Endothelial cell of umbilical vein (primary cell): ENCODE data around the gene APLP2. TPM values are rescaled to one million over a fixed set of nuclear protein-coding genes. Genes with fewer than 3 reads are reported as not detected.

Experiments
- BruUV-seq: library from RNA; stranded (reverse); fragments of 400-500 nt; replicated peaks from 2 replicates; lab custom pipeline; 2021; lab: Mats Ljungman, UMichigan
- CTCF ChIA-PET: fragments of 300-600, 350-600 bp; sonication (Branson Sonifier 250); formaldehyde crosslinking; loops from one replicate; lab custom pipeline; 2021; ENCODE audit warnings: antibody characterized with exemption, inconsistent platforms; lab: Charles Lee
- POLR2A ChIA-PET: fragments of 300-600, 350-600 bp; sonication (Branson Sonifier 250); formaldehyde crosslinking; loops from one replicate; lab custom pipeline; 2021; ENCODE audit warnings: antibody characterized with exemption, inconsistent platforms; lab: Charles Lee
- DNase-seq: peaks from one replicate; pipeline ENCODE4 v3.0.0-alpha.2; 2011; ENCODE audit warnings: low read depth, low spot score
- FAIRE-seq: peaks from 2 replicates; lab custom pipeline; 2011; peaks lifted over from hg19 to GRCh38; lab: Jason Lieb, UNC
- H2AFZ ChIP-seq: 2 replicates; pipeline ENCODE4 v1.6.0; 2012; ENCODE audit warnings: low read depth, low read length, control low read depth, inconsistent platforms
- H3K27ac ChIP-seq: 2 replicates; pipeline ENCODE4 v1.5.1; 2011; ENCODE audit warnings: low read depth, mild to moderate bottlenecking, control low read depth, low read length, moderate library complexity; ENCODE audit not compliant: insufficient read depth
- H3K27me3 ChIP-seq, 2 experiments: 2 replicates each; pipeline versions ENCODE4 v1.6.0 to v1.6.1; 2011; ENCODE audit warnings: low read length in 2 of 2, mixed read lengths in 1 of 2; ENCODE audit not compliant: control insufficient read depth in 2 of 2, insufficient read depth in 2 of 2
- H3K36me3 ChIP-seq, 2 experiments: 2 replicates in 1 of 2; 3 replicates in 1 of 2; pipeline ENCODE4 v1.5.1; 2011; ENCODE audit warnings: low read length in 2 of 2, mild to moderate bottlenecking in 1 of 2, moderate library complexity in 1 of 2; ENCODE audit not compliant: control insufficient read depth in 2 of 2, insufficient read depth in 2 of 2; ENCODE audit errors: extremely low read depth in 1 of 2
- H3K4me1 ChIP-seq: 3 replicates; pipeline ENCODE4 v1.5.1; 2011; ENCODE audit warnings: mild to moderate bottlenecking, low read length; ENCODE audit not compliant: control insufficient read depth, insufficient read depth; ENCODE audit errors: extremely low read depth
- H3K4me2 ChIP-seq: 2 replicates; pipeline ENCODE4 v1.6.1; 2011; ENCODE audit warnings: low read length, control low read depth, mixed read lengths; ENCODE audit not compliant: insufficient read depth
- H3K4me3 ChIP-seq, 3 experiments: fragments of 200-600 bp in 1 of 3; sonication (generic), shearing (Covaris generic) in 1 of 3; replicated peaks in 1 of 3; 2 replicates each; pipeline ENCODE4 v1.5.1; 2011 to 2016; ENCODE audit warnings: control low read depth in 3 of 3, low read length in 3 of 3, mild to moderate bottlenecking in 2 of 3, inconsistent platforms in 1 of 3, low read depth in 1 of 3, moderate library complexity in 1 of 3; ENCODE audit not compliant: insufficient read depth in 1 of 3
- H3K79me2 ChIP-seq: 2 replicates; pipeline ENCODE4 v1.6.0; 2012; ENCODE audit warnings: low read length, inconsistent platforms; ENCODE audit not compliant: control insufficient read depth, insufficient read depth
- H3K9ac ChIP-seq: replicated peaks from 2 replicates; pipeline ENCODE3; 2011; ENCODE audit warnings: low read length, control low read depth; ENCODE audit not compliant: insufficient read depth; ENCODE audit errors: extremely low read depth
- H3K9me1 ChIP-seq: replicated peaks from 3 replicates; pipeline ENCODE4 v1.6.0; 2011; ENCODE audit warnings: mild to moderate bottlenecking, low read length; ENCODE audit not compliant: control insufficient read depth, insufficient read depth; ENCODE audit errors: extremely low read depth
- H3K9me3 ChIP-seq: replicated peaks from 2 replicates; pipeline ENCODE4 v1.5.1; 2012; ENCODE audit warnings: low read length, inconsistent platforms; ENCODE audit not compliant: control insufficient read depth, insufficient read depth
- H4K20me1 ChIP-seq: replicated peaks from 2 replicates; pipeline ENCODE3; 2011; ENCODE audit warnings: mild to moderate bottlenecking, low read length; ENCODE audit not compliant: control insufficient read depth, insufficient read depth; ENCODE audit errors: extremely low read depth
- EZH2 ChIP-seq: IDR thresholded peaks from 2 replicates; pipeline ENCODE4 v1.6.1; 2012; ENCODE audit warnings: borderline replicate concordance, low read depth, mild to moderate bottlenecking, moderate library complexity, low read length, inconsistent platforms; ENCODE audit not compliant: severe bottlenecking
- GATA2 ChIP-seq: IDR thresholded peaks from 2 replicates; pipeline ENCODE4 v1.7.0; 2011; ENCODE audit warnings: low read depth, mild to moderate bottlenecking, moderate library complexity, mixed read lengths, low read length; ENCODE audit not compliant: insufficient read length, insufficient read depth
- JUN ChIP-seq: IDR thresholded peaks from 2 replicates; pipeline ENCODE4 v1.6.1; 2011; ENCODE audit warnings: borderline replicate concordance, low read depth; ENCODE audit not compliant: insufficient read length, insufficient read depth
- MYC ChIP-seq: IDR thresholded peaks from one replicate; pipeline ENCODE4 v1.6.1; 2011; ENCODE audit warnings: mild to moderate bottlenecking, low read depth, low read length
- POLR2A ChIP-seq: IDR thresholded peaks from 2 replicates; pipeline ENCODE4 v1.6.1; 2012; ENCODE audit warnings: low read depth, mild to moderate bottlenecking, control low read depth, low read length
- POLR2AphosphoS5 ChIP-seq: IDR thresholded peaks from 2 replicates; pipeline ENCODE4 v1.6.1; 2012; ENCODE audit warnings: low read depth, mild to moderate bottlenecking, control low read depth, low read length, moderate library complexity; ENCODE audit not compliant: insufficient read depth
- dilution Hi-C: fragments of 300-500 bp; cut with MboI; formaldehyde crosslinking; loops from one replicate; pipeline ENCODE4 v1.15.0; 2019; ENCODE audit warnings: low sequenced_read_pairs; ENCODE audit not compliant: extremely low pct_ligation_motif_present
- intact Hi-C: fragments of 100-400 bp; cut with micrococcal nuclease; formaldehyde crosslinking; loops from one replicate; pipeline ENCODE4 v1.10.0; 2022
- polyA plus RNA-seq, 4 experiments: library from polyadenylated mRNA; depleted of rRNA in 3 of 4; stranded (reverse) in 3 of 4; unstranded in 1 of 4; fragments of >200 nt; gene quantifications; 2 replicates each; pipeline versions ENCODE4 v1.2.1 to v1.2.3, GENCODE V29; 2011 to 2012; ENCODE audit warnings: missing spikeins in 1 of 4
- total RNA-seq: library from RNA; stranded (reverse); gene quantifications from 2 replicates; pipeline ENCODE4 v1.2.3, GENCODE V29; 2021
- TF ChIP-seq, protein P1 (sequence below), 2 donors: IDR thresholded peaks; 1 replicate in 1 of 2; 2 replicates in 1 of 2; pipeline ENCODE4 v1.5.1; 2011; ENCODE audit warnings: low read length in 2 of 2, mild to moderate bottlenecking in 2 of 2, moderate library complexity in 2 of 2, control low read depth in 1 of 2, inconsistent platforms in 1 of 2, low read depth in 1 of 2; ENCODE audit not compliant: insufficient read depth in 1 of 2; ENCODE audit errors: extremely low read depth in 1 of 2

APLP2 gene
- total and polyA plus RNA-seq, 2 donors (not counting 3 experiments of a cell fraction or from before 2014, with no cell fraction given): 493 to 543 TPM

- no peaks in the 10 kb centered on the region for H3K36me3 ChIP-seq
- H3K4me2 ChIP-seq: no peak overlapping the region
- H2AFZ ChIP-seq: no peak overlapping the region
- dilution Hi-C loops (no loop called here), intact Hi-C loops (no loop called here)
- no peak for DNase-seq
- H3K9me3 ChIP-seq: no peaks in the 10 kb centered on the region
- no peaks in the 10 kb centered on the region for H3K27me3 ChIP-seq
- H3K9ac ChIP-seq: no peak overlapping the region
- no peaks in the 10 kb centered on the region for H3K79me2 ChIP-seq
- no peaks in the 10 kb centered on the region for H3K4me1 ChIP-seq
- no TSS peak for BruUV-seq
- H3K27ac ChIP-seq: no peak overlapping the region
- no peak overlapping the region for H3K4me3 ChIP-seq
- CTCF ChIA-PET: interaction anchor here (1.3 kb wide), 1 partner anchor 35 kb away, joined by 3 read pairs; no protein-coding TSS in a partner anchor
- no peaks in the 10 kb centered on the region for H3K9me1 ChIP-seq
- no peaks in the 10 kb centered on the region for H4K20me1 ChIP-seq
- FAIRE-seq: no peak
- TF ChIP-seq MYC: no peak
- TF ChIP-seq POLR2A: no peak
- no peak for TF ChIP-seq POLR2AphosphoS5
- no peak for TF ChIP-seq EZH2
- TF ChIP-seq GATA2: no peak
- no peak for TF ChIP-seq JUN
- TF ChIP-seq, protein P1, sequence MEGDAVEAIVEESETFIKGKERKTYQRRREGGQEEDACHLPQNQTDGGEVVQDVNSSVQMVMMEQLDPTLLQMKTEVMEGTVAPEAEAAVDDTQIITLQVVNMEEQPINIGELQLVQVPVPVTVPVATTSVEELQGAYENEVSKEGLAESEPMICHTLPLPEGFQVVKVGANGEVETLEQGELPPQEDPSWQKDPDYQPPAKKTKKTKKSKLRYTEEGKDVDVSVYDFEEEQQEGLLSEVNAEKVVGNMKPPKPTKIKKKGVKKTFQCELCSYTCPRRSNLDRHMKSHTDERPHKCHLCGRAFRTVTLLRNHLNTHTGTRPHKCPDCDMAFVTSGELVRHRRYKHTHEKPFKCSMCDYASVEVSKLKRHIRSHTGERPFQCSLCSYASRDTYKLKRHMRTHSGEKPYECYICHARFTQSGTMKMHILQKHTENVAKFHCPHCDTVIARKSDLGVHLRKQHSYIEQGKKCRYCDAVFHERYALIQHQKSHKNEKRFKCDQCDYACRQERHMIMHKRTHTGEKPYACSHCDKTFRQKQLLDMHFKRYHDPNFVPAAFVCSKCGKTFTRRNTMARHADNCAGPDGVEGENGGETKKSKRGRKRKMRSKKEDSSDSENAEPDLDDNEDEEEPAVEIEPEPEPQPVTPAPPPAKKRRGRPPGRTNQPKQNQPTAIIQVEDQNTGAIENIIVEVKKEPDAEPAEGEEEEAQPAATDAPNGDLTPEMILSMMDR (IDR thresholded peaks at IDR 0.05; ENCODE audit: extremely low read depth in 1 of 2, insufficient read depth in 1 of 2, low read depth in 1 of 2, low read length in 2 of 2): no peak
- POLR2A ChIA-PET: no interaction called here
Measured at GRCh38 chr11:130177782-130178181, 108.1 kb downstream of the APLP2 start.
